ENCODE measurements around the gene CASR.

- no peak for TF ChIP-seq CTCF (IDR thresholded peaks at IDR 0.05)
- TF ChIP-seq POLR2AphosphoS5 (IDR thresholded peaks at IDR 0.05) = no peak
- no peak for TF ChIP-seq POLR2A (IDR thresholded peaks at IDR 0.05; ENCODE audit: low read depth)
- TF ChIP-seq EP300 (IDR thresholded peaks at IDR 0.05) = no peak
These were observed 35.9 kb downstream of the CASR start for GRCh38 chr3:122219242-122219872.
